Measurements from ENCODE around the gene NUDT21. TPM values are rescaled to one million over a fixed set of nuclear protein-coding genes. Genes with fewer than 3 reads are reported as not detected.

Gene NUDT21
- total RNA-seq, 1 experiment from 2014 or later: 97.6 TPM

DNA sequence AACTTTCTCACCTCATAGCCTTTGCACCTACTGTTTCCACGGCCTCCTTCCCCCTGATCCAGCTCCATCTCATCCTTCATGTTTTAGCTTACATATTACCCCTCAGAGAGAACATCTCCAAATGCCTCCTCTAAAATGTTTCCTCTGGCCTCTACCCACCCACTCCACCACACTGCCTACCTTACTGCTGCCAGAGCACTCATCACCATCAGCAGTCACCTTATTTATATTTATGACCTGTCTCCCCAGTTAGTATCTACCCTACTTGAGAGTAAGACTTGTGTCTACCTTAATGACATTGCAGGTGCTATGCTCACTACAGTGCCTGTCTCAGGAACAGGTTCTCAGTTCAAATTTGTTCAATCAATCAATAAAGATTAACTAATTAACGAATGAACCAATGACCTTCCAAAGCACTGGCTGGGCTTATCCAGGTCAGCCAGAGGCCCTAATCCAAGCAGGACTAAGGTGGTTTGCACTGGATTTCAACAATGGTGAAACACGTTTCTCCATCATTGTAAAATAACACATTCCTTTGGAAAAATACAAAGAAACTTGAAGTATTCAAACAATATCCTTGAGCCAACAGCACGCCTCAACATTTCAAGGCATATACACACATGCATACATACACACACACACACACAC lies 66.9 kb downstream of the NUDT21 start:
- in situ Hi-C loops (cut with HindIII; ENCODE audit: low pct_unique_long_range_greater_than_20kb, low sequenced_read_pairs): no loop called here
- TF ChIP-seq, protein P1, sequence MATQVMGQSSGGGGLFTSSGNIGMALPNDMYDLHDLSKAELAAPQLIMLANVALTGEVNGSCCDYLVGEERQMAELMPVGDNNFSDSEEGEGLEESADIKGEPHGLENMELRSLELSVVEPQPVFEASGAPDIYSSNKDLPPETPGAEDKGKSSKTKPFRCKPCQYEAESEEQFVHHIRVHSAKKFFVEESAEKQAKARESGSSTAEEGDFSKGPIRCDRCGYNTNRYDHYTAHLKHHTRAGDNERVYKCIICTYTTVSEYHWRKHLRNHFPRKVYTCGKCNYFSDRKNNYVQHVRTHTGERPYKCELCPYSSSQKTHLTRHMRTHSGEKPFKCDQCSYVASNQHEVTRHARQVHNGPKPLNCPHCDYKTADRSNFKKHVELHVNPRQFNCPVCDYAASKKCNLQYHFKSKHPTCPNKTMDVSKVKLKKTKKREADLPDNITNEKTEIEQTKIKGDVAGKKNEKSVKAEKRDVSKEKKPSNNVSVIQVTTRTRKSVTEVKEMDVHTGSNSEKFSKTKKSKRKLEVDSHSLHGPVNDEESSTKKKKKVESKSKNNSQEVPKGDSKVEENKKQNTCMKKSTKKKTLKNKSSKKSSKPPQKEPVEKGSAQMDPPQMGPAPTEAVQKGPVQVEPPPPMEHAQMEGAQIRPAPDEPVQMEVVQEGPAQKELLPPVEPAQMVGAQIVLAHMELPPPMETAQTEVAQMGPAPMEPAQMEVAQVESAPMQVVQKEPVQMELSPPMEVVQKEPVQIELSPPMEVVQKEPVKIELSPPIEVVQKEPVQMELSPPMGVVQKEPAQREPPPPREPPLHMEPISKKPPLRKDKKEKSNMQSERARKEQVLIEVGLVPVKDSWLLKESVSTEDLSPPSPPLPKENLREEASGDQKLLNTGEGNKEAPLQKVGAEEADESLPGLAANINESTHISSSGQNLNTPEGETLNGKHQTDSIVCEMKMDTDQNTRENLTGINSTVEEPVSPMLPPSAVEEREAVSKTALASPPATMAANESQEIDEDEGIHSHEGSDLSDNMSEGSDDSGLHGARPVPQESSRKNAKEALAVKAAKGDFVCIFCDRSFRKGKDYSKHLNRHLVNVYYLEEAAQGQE (IDR thresholded peaks at IDR 0.05; ENCODE audit: insufficient read depth in 1 of 2, low read depth in 2 of 2, low read length in 1 of 2): no peak
- TF ChIP-seq TCF7L2 (IDR thresholded peaks at IDR 0.05; ENCODE audit: low read depth, low read length) (no peak), SIN3A (IDR thresholded peaks at IDR 0.05; ENCODE audit: borderline replicate concordance, insufficient read depth, low read depth, low read length) (no peak), POLR2AphosphoS5 (IDR thresholded peaks at IDR 0.05; ENCODE audit: low read depth, low read length) (no peak)
- TF ChIP-seq, protein P2, sequence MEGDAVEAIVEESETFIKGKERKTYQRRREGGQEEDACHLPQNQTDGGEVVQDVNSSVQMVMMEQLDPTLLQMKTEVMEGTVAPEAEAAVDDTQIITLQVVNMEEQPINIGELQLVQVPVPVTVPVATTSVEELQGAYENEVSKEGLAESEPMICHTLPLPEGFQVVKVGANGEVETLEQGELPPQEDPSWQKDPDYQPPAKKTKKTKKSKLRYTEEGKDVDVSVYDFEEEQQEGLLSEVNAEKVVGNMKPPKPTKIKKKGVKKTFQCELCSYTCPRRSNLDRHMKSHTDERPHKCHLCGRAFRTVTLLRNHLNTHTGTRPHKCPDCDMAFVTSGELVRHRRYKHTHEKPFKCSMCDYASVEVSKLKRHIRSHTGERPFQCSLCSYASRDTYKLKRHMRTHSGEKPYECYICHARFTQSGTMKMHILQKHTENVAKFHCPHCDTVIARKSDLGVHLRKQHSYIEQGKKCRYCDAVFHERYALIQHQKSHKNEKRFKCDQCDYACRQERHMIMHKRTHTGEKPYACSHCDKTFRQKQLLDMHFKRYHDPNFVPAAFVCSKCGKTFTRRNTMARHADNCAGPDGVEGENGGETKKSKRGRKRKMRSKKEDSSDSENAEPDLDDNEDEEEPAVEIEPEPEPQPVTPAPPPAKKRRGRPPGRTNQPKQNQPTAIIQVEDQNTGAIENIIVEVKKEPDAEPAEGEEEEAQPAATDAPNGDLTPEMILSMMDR (IDR thresholded peaks at IDR 0.05): no peak
- no peaks in the 10 kb centered on the region for H3K4me1 ChIP-seq (ENCODE audit: control insufficient read depth, insufficient read depth, low read length)
- H3K4me3 ChIP-seq (ENCODE audit: low read depth in 2 of 2, low read length in 2 of 2): no peak overlapping the region
- intact Hi-C loops (cut with micrococcal nuclease; ENCODE audit: unreplicated experiment): no loop called here
- no TSS peak for BruUV-seq (replicated peaks)
- DNase-seq (ENCODE audit: low read depth, low spot score): no peak
- ChIA-PET CTCF (no interaction called here), POLR2A (no interaction called here)
- H3K27ac ChIP-seq (ENCODE audit: low read length): no peak overlapping the region
- H3K27me3 ChIP-seq (ENCODE audit: control insufficient read depth, insufficient read depth, low read length): no peaks in the 10 kb centered on the region
- ATAC-seq: no peak
- peaks cover 7% of the 10 kb centered on the region; the same call in 1 of the 2 replicates for H3K36me3 ChIP-seq (ENCODE audit: control insufficient read depth, insufficient read depth, low read length)
- H3K9me3 ChIP-seq (ENCODE audit: control insufficient read depth, insufficient read depth, low read depth, low read length): peaks cover 4% of the 10 kb centered on the region; the same call in 1 of the 2 replicates

DNA sequence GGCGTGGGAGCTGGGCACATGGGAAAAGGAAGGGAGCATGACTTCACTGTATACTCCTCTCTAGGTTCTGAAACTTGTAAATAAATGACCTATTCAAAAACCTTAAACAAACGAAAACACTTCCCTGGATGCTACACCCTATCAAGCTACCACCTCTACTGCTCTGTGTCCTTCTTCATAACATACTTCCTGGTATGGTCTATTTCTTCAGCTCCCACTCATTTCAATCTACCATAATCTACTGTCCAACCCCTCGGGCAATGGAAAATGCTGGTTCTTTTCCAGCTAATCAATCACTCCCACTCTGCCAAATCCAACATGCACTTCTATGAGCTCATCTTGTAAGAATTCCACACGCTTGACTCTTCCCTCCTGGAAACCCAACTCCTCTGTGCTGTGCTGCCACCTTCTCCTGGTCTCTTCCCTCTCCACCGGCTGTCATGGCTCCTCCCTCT lies 68.2 kb downstream of the NUDT21 start:
- in situ Hi-C loops (cut with HindIII; ENCODE audit: low pct_unique_long_range_greater_than_20kb, low sequenced_read_pairs): no loop called here
- H3K27me3 ChIP-seq (ENCODE audit: control insufficient read depth, insufficient read depth, low read length): no peaks in the 10 kb centered on the region
- intact Hi-C loops (cut with micrococcal nuclease; ENCODE audit: unreplicated experiment): no loop called here
- DNase-seq (ENCODE audit: low read depth, low spot score) (no peak), ATAC-seq (peak; percentile 74)
- H3K36me3 ChIP-seq (ENCODE audit: control insufficient read depth, insufficient read depth, low read length): peaks cover 3% of the 10 kb centered on the region; the same call in 1 of the 2 replicates
- no TSS peak for BruUV-seq (replicated peaks)
- TF ChIP-seq TCF7L2 (IDR thresholded peaks at IDR 0.05; ENCODE audit: low read depth, low read length) (no peak), SIN3A (IDR thresholded peaks at IDR 0.05; ENCODE audit: borderline replicate concordance, insufficient read depth, low read depth, low read length) (no peak), POLR2AphosphoS5 (IDR thresholded peaks at IDR 0.05; ENCODE audit: low read depth, low read length) (no peak)
- TF ChIP-seq, protein P2 (IDR thresholded peaks at IDR 0.05): no peak
- TF ChIP-seq, protein P1 (IDR thresholded peaks at IDR 0.05; ENCODE audit: insufficient read depth in 1 of 2, low read depth in 2 of 2, low read length in 1 of 2): no peak
- no peak overlapping the region for H3K4me3 ChIP-seq (ENCODE audit: low read depth in 2 of 2, low read length in 2 of 2)
- no peak overlapping the region for H3K27ac ChIP-seq (ENCODE audit: low read length)
- peaks cover 4% of the 10 kb centered on the region; the same call in 1 of the 2 replicates for H3K9me3 ChIP-seq (ENCODE audit: control insufficient read depth, insufficient read depth, low read depth, low read length)
- ChIA-PET CTCF (no interaction called here), POLR2A (interaction anchor here (0.6 kb wide), 1 partner anchor 370 kb away, joined by 3 read pairs; no protein-coding TSS in a partner anchor)
- H3K4me1 ChIP-seq (ENCODE audit: control insufficient read depth, insufficient read depth, low read length): no peaks in the 10 kb centered on the region
